SK-N-SH treated with all-trans-retinoic acid at 6 μM for 48 hours (cell line): Measurements from ENCODE around the gene ARHGEF37.

Experiments used
- ARNTL ChIP-seq: fragments of 450-650 bp; formaldehyde crosslinking; IDR thresholded peaks from 2 replicates; pipeline ENCODE4 v1.5.0; 2020; ENCODE audit warnings: low read depth, mild to moderate bottlenecking, moderate library complexity, borderline replicate concordance
- GLIS3 ChIP-seq: fragments of 250-450 bp; sonication (Bioruptor Pico); IDR thresholded peaks from 2 replicates; pipeline ENCODE4 v1.5.0; 2020; ENCODE audit warnings: mild to moderate bottlenecking, moderate library complexity
- ISL1 ChIP-seq: fragments of 250-450 bp; sonication (Bioruptor Pico); IDR thresholded peaks from 2 replicates; pipeline ENCODE4 v2.1.2; 2022; ENCODE audit warnings: mild to moderate bottlenecking, moderate library complexity
- RARB ChIP-seq: fragments of 250-450 bp; sonication (Bioruptor Pico); IDR thresholded peaks from 2 replicates; pipeline ENCODE4 v1.8.0; 2021; ENCODE audit warnings: mild to moderate bottlenecking, moderate library complexity
- TCF4 ChIP-seq: fragments of 250-450 bp; sonication (Bioruptor Pico); IDR thresholded peaks from 2 replicates; pipeline ENCODE4 v1.8.0; 2021; ENCODE audit warnings: mild to moderate bottlenecking, moderate library complexity, borderline replicate concordance
- ZFP3 ChIP-seq: fragments of 250-450 bp; sonication (Bioruptor Pico); IDR thresholded peaks from 2 replicates; pipeline ENCODE4 v1.5.0; 2020; ENCODE audit warnings: mild to moderate bottlenecking, moderate library complexity
- ZFP30 ChIP-seq: fragments of 450-650 bp; formaldehyde crosslinking; IDR thresholded peaks from 2 replicates; pipeline ENCODE4 v1.5.0; 2022; ENCODE audit warnings: mild to moderate bottlenecking, moderate library complexity
- TF ChIP-seq, protein P1 (sequence below): fragments of 250-450 bp; sonication (Bioruptor Pico); IDR thresholded peaks from 2 replicates; pipeline ENCODE4 v1.5.0; 2020; ENCODE audit warnings: mild to moderate bottlenecking, moderate library complexity

- no peak for TF ChIP-seq ARNTL (CRISPR knock-in tag)
- TF ChIP-seq, protein P1, sequence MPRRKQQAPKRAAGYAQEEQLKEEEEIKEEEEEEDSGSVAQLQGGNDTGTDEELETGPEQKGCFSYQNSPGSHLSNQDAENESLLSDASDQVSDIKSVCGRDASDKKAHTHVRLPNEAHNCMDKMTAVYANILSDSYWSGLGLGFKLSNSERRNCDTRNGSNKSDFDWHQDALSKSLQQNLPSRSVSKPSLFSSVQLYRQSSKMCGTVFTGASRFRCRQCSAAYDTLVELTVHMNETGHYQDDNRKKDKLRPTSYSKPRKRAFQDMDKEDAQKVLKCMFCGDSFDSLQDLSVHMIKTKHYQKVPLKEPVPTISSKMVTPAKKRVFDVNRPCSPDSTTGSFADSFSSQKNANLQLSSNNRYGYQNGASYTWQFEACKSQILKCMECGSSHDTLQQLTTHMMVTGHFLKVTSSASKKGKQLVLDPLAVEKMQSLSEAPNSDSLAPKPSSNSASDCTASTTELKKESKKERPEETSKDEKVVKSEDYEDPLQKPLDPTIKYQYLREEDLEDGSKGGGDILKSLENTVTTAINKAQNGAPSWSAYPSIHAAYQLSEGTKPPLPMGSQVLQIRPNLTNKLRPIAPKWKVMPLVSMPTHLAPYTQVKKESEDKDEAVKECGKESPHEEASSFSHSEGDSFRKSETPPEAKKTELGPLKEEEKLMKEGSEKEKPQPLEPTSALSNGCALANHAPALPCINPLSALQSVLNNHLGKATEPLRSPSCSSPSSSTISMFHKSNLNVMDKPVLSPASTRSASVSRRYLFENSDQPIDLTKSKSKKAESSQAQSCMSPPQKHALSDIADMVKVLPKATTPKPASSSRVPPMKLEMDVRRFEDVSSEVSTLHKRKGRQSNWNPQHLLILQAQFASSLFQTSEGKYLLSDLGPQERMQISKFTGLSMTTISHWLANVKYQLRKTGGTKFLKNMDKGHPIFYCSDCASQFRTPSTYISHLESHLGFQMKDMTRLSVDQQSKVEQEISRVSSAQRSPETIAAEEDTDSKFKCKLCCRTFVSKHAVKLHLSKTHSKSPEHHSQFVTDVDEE (CRISPR knock-in tag), result no peak
- TF ChIP-seq ZFP30, result no peak
- no peak for TF ChIP-seq RARB (CRISPR knock-in tag)
- no peak for TF ChIP-seq TCF4 (CRISPR knock-in tag)
- no peak for TF ChIP-seq GLIS3 (CRISPR knock-in tag)
- no peak for TF ChIP-seq ZFP3 (CRISPR knock-in tag)
- TF ChIP-seq ISL1 (CRISPR knock-in tag), result no peak
Observed at GRCh38 chr5:149628221-149628620, 46.9 kb downstream of the ARHGEF37 start.
